Activated T-cell treated with anti-CD3 and anti-CD28 coated beads for 1 hour (primary cell): ENCODE data around the gene FAM131C.

ENCODE experiments used
- DNase-seq: peaks from one replicate; pipeline ENCODE4 v3.0.0-alpha.2; 2020; ENCODE audit warnings: low read depth

The FAM131C gene

GRCh38 chr1:16099412-16099811 is 26.0 kb upstream of the FAM131C start:
- no peak for DNase-seq

GRCh38 chr1:16095447-16095846 is 22.0 kb upstream of the FAM131C start:
- no peak for DNase-seq

- no peak for DNase-seq
Observed at GRCh38 chr1:16094453-16095158, 21.2 kb upstream of the FAM131C start.

GRCh38 chr1:16093611-16094010 is 20.2 kb upstream of the FAM131C start:
- no peak for DNase-seq

- no peak for DNase-seq
Observed at GRCh38 chr1:16092923-16093511, 19.6 kb upstream of the FAM131C start.

GRCh38 chr1:16092097-16092922 is 18.9 kb upstream of the FAM131C start:
- no peak for DNase-seq

GRCh38 chr1:16091296-16091695 is 17.8 kb upstream of the FAM131C start:
- no peak for DNase-seq

GRCh38 chr1:16090076-16090826 is 16.8 kb upstream of the FAM131C start:
- DNase-seq = no peak

GRCh38 chr1:16088996-16089395 is 15.5 kb upstream of the FAM131C start:
- no peak for DNase-seq

GRCh38 chr1:16088351-16088911 is 15.0 kb upstream of the FAM131C start:
- no peak for DNase-seq

GRCh38 chr1:16087733-16088132 is 14.3 kb upstream of the FAM131C start:
- no peak for DNase-seq

GRCh38 chr1:16085522-16085921 is 12.1 kb upstream of the FAM131C start:
- DNase-seq = no peak

- no peak for DNase-seq
Observed at GRCh38 chr1:16083486-16083885, 10.0 kb upstream of the FAM131C start.

GRCh38 chr1:16082283-16083038 is 9.0 kb upstream of the FAM131C start:
- peak; percentile 39 for DNase-seq

GRCh38 chr1:16081636-16082035 is 8.2 kb upstream of the FAM131C start:
- DNase-seq = no peak

- no peak for DNase-seq
Observed at GRCh38 chr1:16080422-16081150, 7.1 kb upstream of the FAM131C start.

- peak; percentile 65 for DNase-seq
Observed at GRCh38 chr1:16078925-16079656, 5.6 kb upstream of the FAM131C start.

- no peak for DNase-seq
Observed at GRCh38 chr1:16077406-16078245, 4.2 kb upstream of the FAM131C start.

- no peak for DNase-seq
Observed at GRCh38 chr1:16076865-16077238, 3.4 kb upstream of the FAM131C start.
